Hematopoietic multipotent progenitor cell treated with erythropoietin and hydrocortisone succinate and interleukin-3 and kit ligand, for 15 days (in vitro differentiated cells): Measurements from ENCODE around the gene TEPSIN.

Experiments
- DNase-seq: peaks from one replicate; pipeline ENCODE4 v3.0.0-alpha.2; 2015; ENCODE audit warnings: low spot score

TEPSIN gene

GRCh38 chr17:81197831-81198490, 40.9 kb downstream of the TEPSIN start:
- DNase-seq = no peak

GRCh38 chr17:81197409-81197795, 41.5 kb downstream of the TEPSIN start:
- no peak for DNase-seq

GRCh38 chr17:81196505-81197408, 42.1 kb downstream of the TEPSIN start:
- DNase-seq = no peak

- no peak for DNase-seq
Observed at GRCh38 chr17:81195941-81196495, 42.8 kb downstream of the TEPSIN start.

GRCh38 chr17:81194941-81195901, 43.6 kb downstream of the TEPSIN start:
- DNase-seq = no peak

GRCh38 chr17:81194225-81194760, 44.6 kb downstream of the TEPSIN start:
- no peak for DNase-seq

GRCh38 chr17:81193470-81194224, 45.2 kb downstream of the TEPSIN start:
- no peak for DNase-seq

- no peak for DNase-seq
Observed at GRCh38 chr17:81193051-81193410, 45.8 kb downstream of the TEPSIN start.

GRCh38 chr17:81192386-81193050, 46.3 kb downstream of the TEPSIN start:
- DNase-seq = no peak

GRCh38 chr17:81191646-81192045, 47.2 kb downstream of the TEPSIN start:
- DNase-seq = no peak

- no peak for DNase-seq
Observed at GRCh38 chr17:81191116-81191515, 47.7 kb downstream of the TEPSIN start.

GRCh38 chr17:81190591-81190990, 48.3 kb downstream of the TEPSIN start:
- no peak for DNase-seq

GRCh38 chr17:81189670-81190530, 49.0 kb downstream of the TEPSIN start:
- DNase-seq = no peak

- DNase-seq = no peak
Observed at GRCh38 chr17:81189016-81189415, 49.8 kb downstream of the TEPSIN start.

- DNase-seq = no peak
Observed at GRCh38 chr17:81188491-81188840, 50.4 kb downstream of the TEPSIN start.

- DNase-seq = no peak
Observed at GRCh38 chr17:81187586-81188490, 51.0 kb downstream of the TEPSIN start.

GRCh38 chr17:81187120-81187519, 51.7 kb downstream of the TEPSIN start:
- DNase-seq = no peak

GRCh38 chr17:81186203-81186602, 52.7 kb downstream of the TEPSIN start:
- DNase-seq = no peak
